Mesenteric fat pad (tissue), 1 donor: ENCODE measurements around the gene ELMO3. TPM values are rescaled to one million over a fixed set of nuclear protein-coding genes. Genes with fewer than 3 reads are reported as not detected.

Experiments used
- DNase-seq: peaks from one replicate; pipeline ENCODE4 v3.0.0-alpha.2; 2020; ENCODE audit warnings: low spot score
- total RNA-seq: library from RNA; stranded (reverse); fragmentation: NEBNext Ultra II Directional; extraction: Animal tissue kit (Norgen Biotek cat#: 25700); gene quantifications from one replicate; pipeline ENCODE4 v1.2.1, GENCODE V29; 2021
- donor health status: DM: yes; HTN: yes; CAD: no.

The ELMO3 gene
- total RNA-seq, 1 donor from 2014 or later: 1.2 TPM

GRCh38 chr16:67181346-67181745 lies 17.6 kb upstream of the ELMO3 start:
- DNase-seq: no peak

- no peak for DNase-seq
Observed at GRCh38 chr16:67182288-67182687, 16.6 kb upstream of the ELMO3 start.

- no peak for DNase-seq
Observed at GRCh38 chr16:67183284-67183626, 15.7 kb upstream of the ELMO3 start.

GRCh38 chr16:67183627-67184452 lies 15.1 kb upstream of the ELMO3 start, which contains the start of gene MATCAP1:
Gene MATCAP1, minus strand, starts transcription at chr16:67183963. Its CDS starts 3,353 bp downstream, at chr16:67180610.
- peak; percentile 96 for DNase-seq

DNA sequence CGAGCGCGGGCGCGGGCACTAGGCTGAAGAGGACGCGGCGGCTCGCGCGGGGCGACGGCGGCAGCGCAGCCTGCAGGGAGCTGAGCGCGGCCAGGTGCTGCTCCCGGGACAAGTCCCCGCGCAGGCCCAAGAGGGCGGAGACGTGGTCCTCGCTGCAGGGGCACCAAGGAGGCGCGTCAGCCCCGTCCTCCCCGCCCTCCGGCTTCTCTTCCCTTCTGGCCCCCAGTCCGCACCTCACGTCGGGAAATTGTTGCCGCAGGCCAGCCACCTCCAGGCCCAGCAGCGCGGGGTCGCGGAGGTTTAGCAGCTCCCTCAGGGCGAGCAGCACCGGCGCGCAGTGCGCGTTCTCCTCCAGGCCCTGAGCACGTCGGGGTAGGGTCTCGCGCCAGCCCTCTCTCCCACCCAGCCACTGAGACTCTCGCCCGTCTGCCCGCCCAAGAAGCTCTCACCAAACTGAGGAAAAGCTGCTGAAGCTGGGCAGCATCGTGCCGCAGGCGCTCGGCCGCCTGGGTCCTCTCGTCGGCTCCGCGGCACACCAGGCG lies 14.4 kb upstream of the ELMO3 start:
- no peak for DNase-seq

DNA sequence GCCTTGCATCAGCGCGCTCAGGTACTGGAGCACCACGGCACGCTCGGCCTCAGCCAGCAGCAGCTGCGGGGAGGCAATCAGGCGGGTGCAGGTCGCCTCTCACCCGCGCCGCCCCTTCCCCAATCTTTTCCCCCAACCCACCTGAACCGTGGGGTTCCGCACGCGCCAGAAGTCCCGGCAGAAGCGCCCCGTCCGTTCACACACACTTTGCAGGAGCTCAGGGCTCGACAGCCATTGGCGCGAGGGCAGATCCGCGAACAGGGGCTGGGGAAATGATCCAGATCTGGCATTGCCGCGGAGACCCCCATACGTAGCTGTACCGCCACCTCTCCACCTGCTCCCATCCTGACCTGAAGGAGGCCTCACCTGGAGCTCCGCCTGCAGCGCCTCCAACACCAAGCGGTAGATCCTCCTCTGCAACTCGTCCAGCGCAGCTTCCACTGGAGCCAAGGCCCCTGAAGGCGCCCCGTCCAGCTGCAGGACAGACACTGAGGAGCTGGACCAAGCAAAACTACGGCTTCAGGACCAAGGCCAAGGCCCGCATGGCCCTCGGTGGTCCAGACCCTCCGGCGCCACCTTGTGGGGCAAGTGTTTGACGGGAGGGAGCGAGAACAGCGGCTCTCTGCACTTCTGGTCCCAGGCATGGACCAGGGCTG lies 13.8 kb upstream of the ELMO3 start:
- peak; percentile 95 for DNase-seq

DNA sequence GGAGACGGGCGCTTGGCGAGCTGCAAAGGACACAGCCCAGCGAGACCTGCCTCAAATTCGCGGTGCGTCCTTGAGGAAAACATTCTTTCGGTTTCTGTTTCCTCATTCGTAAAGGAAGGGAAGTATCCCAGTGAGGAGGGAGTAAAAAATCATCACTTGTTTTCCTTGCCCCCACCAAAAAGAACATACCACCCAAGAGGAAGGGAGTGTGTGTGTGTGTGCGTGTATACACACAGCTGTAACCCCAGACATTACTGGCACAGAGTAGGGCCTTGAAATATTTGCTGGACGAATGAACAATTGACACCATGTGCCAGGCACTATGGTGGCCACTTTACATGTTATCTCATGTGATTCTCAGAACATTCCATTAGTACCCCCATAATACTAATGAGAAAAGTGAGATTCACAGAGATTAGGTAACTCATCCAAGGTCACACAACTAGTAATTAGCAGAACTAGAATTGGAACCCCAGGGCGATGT lies 13.2 kb upstream of the ELMO3 start:
- DNase-seq: no peak

DNA sequence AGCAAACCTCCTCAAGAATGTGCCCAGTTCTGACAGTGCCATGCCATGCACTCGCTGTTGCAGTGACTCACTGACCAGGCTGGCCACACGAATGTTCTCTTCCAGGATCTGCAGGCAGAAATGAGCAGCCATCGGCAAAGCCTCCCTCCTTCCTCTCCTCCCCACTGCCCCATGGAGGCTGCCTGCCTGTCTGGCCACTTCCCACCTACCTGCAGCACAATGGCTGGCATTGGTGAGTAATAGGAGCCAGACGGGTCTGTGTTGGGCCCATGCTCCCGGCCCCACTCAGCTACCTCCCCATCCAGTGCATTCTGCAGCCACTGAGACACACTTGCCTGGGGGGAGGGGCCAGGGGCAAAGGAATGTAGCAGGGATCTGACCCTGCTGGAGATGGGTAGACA lies 12.4 kb upstream of the ELMO3 start:
- no peak for DNase-seq

DNA sequence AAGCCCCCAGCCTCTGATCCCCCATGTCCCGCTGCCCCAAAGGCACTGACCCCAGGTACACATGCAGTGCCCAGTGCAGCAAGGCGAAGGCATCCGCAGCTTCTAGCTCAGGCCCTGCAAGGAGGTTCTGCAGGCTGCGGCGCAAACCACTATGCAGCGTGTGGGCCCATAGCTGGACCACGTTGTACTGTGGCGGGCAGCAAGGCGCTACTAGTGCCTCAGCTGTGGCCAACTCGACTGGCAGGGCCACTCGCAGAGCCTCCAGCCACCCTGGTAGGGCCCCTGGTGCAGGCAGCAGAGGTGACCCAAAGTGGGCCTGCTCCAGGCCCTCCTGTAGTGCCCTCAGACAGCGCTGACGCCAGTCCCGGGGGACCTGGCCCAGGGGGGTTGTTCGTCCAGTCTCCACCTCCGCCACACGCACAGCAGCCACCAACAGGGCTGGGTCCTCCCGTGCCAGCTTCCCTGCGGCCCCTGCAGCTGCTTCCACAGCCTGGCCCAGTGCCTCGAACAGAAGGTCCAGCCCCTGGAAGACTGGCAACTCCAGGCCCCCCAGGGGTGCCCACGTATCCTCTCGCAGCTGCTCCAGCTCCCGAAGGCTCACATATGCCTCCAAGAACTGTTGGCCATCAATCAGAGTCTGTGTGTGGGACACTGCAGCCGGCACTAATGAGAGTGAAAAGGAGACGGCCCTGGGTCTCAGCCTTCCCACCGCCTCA lies 11.6 kb upstream of the ELMO3 start:
- DNase-seq: no peak

- no peak for DNase-seq
Observed at GRCh38 chr16:67188323-67188722, 10.6 kb upstream of the ELMO3 start.

- DNase-seq: no peak
Observed at GRCh38 chr16:67188798-67189197, 10.1 kb upstream of the ELMO3 start.

- DNase-seq: no peak
Observed at GRCh38 chr16:67190041-67190440, 8.9 kb upstream of the ELMO3 start, which contains the start of gene EXOC3L1. Gene EXOC3L1, minus strand, starts transcription at chr16:67190136. Its CDS starts 460 bp downstream, at chr16:67189676.

DNA sequence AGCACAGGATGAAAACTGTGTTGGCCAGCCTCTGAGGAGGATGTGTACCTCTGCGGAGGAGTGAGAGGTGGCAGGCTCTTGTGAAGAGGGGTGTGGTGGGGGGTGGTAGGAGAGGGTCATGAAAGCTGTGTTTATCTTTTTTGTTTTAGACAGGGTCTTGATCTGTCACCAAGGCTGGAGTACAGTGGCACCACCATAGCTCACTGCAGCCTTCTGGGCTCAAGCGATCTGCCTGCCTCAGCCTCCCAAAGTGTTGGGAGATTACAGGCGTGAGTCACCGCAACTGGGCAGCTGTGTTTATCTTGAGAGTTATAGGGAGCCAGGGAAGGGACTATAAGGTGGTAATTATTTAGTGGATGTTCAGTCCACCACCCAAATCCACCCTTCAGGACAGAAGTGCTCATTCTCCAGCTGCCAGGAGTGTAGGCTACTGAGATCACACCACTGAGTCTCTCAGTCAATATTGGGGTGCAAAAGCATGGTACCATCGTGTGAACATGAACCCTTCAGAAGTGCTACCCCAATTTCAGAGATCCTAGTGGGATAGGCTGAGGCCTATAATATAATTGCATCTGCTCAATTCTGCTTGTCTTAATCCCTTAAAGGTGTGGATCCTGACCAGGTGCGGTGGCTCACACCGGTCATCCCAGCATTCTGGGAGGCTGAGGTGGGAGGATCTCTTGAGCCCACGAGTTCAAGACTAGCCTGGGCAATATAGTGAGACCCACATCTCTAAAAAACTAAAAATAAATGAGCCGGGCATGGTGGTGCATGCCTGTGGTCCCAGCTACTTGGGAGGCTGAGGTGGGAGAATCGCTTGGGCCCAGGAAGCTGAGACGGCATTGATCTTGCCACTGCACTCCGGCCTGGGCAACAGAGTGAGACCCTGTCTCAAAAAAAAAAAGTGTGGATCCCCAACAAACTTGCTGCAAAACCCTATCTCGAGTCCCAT lies 8.2 kb upstream of the ELMO3 start:
- no peak for DNase-seq

- DNase-seq: no peak
Observed at GRCh38 chr16:67191411-67191994, 7.4 kb upstream of the ELMO3 start.

- DNase-seq: peak; percentile 96
Observed at GRCh38 chr16:67191995-67192681, 6.8 kb upstream of the ELMO3 start, which contains the start of gene E2F4. Gene E2F4, plus strand, starts transcription at chr16:67192155. Its CDS starts 73 bp downstream, at chr16:67192228.

DNA sequence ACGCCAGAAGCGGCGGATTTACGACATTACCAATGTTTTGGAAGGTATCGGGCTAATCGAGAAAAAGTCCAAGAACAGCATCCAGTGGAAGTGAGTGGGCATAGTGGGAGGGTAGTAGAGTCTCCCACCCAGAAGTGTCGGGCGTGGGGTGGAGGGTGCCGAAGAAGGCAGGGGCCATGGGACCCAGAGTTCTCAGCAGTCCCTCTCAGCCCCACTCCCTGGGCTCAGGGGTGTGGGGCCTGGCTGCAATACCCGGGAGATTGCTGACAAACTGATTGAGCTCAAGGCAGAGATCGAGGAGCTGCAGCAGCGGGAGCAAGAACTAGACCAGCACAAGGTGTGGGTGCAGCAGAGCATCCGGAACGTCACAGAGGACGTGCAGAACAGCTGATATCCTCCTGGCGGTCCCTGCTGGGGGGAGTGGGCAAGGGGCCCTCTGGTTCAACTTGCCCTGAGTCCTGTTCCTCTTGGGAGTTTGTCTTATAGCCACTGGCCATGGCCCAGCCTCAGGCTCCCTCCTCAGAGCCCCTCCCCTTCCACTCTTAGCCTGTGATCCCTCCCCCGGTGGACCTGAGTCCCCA lies 6.1 kb upstream of the ELMO3 start:
- DNase-seq: no peak

DNA sequence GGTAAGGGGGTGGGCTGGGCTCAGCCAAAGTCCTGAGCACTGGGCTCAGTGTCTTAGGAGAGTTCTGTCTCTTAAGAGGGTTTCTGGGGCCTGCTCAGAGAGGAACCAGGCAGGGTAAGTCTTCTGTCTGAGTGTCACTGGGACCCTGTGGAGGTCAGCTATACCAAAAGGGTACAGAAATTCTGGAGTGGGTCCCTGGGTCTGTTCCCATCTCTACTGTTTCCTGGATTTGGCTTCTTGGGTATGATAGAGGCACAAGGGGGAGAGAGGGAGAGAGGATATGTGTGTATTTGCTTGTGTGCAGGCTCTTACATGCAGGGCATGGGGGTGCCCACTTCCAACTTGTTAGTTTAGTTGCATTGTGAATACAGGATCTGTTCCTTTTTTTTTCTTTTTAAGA lies 5.4 kb upstream of the ELMO3 start:
- no peak for DNase-seq

- no peak for DNase-seq
Observed at GRCh38 chr16:67194260-67194659, 4.7 kb upstream of the ELMO3 start.

DNA sequence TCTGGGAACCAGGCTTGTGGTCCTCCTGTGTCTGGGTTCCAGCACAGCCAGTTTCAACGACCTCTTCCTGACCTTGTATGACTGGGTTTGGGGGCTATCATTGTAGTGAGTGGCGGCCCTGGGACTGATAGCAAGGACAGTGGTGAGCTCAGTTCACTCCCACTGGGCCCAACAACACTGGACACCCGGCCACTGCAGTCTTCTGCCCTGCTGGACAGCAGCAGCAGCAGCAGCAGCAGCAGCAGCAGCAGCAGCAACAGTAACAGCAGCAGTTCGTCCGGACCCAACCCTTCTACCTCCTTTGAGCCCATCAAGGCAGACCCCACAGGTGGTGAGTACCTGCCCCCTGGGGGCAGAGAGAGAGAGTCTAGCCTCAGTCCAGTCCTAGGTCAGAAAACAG lies 3.3 kb upstream of the ELMO3 start:
- no peak for DNase-seq
